GM19463 (cell line): ENCODE measurements around the gene PDE4D.

Experiments
- ATAC-seq: cut with Tn5 transposase; IDR thresholded peaks from one replicate; pipeline ENCODE4 v1.9.1; 2021; ENCODE audit warnings: mild to moderate bottlenecking, moderate library complexity; ENCODE audit not compliant: unreplicated experiment

Gene PDE4D

DNA sequence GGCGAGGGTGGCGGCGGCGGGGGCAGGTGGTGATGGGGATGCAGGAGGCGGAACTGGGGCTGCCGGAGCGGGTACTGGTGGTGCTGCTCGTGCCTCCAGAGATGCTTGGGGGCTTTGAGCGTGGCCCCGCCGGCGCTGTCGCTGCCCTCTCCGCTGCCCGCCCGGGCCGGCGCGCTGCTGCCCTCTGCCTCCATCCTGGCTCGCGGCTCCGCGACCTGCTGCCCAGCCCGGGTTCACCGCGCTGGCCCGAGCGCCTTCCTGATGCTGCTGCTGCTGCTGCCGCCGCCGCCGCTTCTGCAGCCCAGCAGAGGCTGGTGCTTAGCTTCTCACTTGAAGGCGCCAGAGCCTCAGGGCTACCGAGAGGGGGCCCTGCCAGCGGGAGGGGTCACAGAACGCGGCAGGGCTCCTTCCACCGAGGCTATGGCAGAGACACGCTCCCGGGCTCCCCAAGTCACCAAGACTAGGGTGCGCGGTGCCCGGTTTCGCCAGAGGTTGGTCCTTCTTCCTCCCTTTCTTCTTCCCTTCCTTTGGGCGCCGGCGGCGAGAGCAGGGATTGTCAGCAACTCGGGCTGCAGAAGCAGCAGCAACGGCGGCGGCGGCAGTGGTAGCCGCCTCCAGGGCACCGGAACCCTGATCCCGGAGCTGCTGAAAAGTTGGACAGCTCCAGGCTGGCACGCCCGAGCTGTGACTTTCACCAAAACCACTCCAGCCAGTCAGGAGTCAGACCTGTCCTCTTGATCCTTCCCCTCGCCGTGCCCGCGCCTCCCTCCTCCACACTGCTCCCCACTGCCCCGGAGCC is at the start of gene PDE4D:
Gene PDE4D, minus strand, starts transcription at position 298 of the 799 bp plus-strand sequence.
- ATAC-seq, result peak; percentile 56

- ATAC-seq, result no peak
Observed at GRCh38 chr5:59937633-59938032, 44.1 kb upstream of the PDE4D start.

GRCh38 chr5:59923465-59923864 is 29.9 kb upstream of the PDE4D start:
- ATAC-seq, result no peak

DNA sequence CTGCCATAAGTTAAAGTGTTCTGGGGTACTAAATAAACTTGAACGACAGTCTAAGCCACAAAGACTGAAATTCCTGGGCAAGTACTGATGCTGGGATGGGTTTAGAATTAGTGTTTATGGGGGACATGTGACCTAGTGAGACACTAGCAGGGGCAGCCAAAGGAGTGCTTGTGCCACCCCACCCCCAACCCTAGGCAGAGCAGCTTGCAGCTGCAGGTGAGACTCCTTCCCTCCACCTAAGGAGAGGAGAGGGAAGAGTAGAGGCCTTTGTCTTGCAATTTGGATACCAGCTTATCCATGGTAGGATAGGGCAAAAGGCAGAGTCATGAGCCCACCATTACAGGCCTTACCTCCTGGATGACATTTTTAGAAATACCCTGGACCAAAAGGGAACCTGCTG is 28.7 kb upstream of the PDE4D start:
- no peak for ATAC-seq

DNA sequence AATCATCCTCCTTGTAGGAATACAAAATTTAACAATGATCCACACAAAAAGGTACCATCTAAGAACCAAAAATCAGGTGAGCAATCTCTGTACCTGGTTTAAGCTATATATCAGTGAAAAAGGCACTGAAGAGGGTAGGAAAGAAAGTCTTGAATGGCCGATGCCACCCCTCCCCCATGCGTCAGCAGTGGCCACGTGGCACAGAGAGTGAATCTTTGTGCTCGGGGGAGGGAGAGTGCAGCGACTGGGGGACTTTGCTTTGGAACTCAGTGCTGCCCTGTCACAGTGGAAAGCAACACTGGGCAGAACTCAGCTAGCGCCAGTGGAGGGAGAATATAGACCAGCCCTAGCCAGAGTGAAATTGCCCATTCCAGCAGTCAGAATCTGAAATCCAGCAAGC is 28.3 kb upstream of the PDE4D start:
- no peak for ATAC-seq

- ATAC-seq, result no peak
Observed at GRCh38 chr5:59919484-59919883, 26.0 kb upstream of the PDE4D start.

DNA sequence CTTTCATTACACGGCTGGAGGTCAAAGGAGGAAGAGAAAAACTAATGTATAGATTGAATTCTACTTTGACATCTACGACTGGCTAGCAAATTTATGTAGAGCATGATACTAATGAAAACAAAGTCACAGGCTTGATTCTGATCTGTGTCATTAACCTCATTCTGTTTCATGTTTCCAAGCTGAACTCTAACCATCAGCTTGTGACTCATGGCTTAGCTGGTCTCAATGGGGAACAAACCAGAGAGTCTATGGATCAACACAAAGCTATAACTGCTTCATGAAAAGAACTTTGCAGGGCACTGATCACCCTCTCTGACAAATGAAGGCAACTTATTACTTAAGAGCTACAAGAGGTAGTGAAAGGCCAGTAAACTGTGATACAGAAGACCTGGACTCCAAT is 23.6 kb upstream of the PDE4D start:
- ATAC-seq, result no peak

GRCh38 chr5:59905188-59905587 is 11.7 kb upstream of the PDE4D start:
- no peak for ATAC-seq

- ATAC-seq, result no peak
Observed at GRCh38 chr5:59897075-59897474, 3.5 kb upstream of the PDE4D start.

GRCh38 chr5:59891962-59892643 is 1.4 kb downstream of the PDE4D start:
- ATAC-seq, result no peak

DNA sequence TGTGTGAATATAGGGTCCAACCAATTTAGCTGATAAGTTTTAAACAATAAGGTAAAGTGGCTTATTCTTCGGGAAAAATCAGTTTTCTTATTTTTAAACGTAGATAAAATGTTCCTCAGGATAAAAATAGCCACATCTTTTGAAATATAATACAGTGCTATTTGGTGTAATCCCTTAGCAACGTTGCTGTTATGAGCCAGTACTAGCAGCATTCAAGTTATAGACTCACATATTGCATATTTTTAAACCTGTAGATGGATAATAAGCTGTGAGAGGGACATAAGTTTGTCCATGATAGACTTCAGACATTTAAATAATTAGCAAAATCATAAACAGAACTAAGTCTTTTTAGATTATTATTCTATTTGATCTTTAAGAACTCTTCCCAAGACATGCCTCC is 6.3 kb downstream of the PDE4D start:
- no peak for ATAC-seq

GRCh38 chr5:59874675-59875074 is 18.9 kb downstream of the PDE4D start:
- ATAC-seq, result no peak

- no peak for ATAC-seq
Observed at GRCh38 chr5:59873113-59873512, 20.4 kb downstream of the PDE4D start.

- no peak for ATAC-seq
Observed at GRCh38 chr5:59866661-59867060, 26.9 kb downstream of the PDE4D start.

DNA sequence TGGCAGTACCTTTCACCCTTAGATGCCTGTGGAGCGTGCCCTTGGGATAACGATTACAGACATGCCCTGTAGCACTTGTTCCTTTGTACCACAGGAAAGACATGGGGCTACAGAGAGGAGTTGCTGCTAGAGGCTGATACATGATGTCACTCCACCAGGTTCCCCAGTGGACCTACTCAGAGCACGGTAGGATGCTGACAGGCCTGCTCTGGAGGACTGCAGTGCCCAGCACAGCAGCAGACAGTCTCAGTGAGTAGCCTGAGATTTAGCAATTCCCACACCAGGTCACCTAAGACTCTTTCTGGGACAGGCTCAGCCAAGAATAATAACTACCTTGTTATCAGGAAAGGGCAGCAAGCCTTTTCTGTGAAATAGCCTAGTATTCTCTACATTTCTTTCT is 28.8 kb downstream of the PDE4D start:
- ATAC-seq, result no peak

DNA sequence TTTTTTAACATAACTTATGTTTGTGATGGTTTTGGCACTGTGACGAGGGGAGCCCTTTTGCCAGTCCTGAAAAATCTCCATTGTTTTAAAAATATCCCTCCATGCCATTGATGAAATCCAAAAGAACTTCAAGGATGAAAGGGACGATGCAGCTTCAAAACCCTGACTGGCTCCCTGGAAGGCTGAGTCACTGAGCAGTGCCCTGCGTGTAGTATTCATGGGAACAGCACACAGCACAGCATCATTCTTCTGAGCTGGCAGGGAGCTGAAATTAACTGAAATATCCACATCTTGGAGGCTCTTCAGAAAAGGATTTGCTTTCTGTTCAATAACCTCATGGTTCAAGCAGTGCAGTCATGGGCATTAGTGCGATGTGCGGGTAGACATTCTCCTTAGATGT is 29.7 kb downstream of the PDE4D start:
- ATAC-seq, result no peak

DNA sequence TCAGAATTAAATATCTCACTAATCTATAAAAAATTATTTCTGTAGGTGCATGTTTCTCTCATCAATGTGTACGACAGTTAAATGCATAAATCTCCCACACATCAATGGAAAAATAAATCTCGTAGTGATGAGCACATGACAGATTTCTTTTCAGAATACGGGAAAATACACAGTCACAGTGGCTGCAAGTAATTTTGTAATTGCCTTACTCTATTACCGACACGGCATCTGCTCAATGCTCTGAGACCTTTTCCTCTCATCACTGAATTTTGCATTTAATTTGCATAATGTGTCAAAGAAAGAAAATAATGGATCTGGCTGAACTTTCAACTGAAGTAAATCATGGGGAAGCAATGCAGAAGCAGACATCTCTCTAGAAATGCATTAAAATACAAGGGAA is 37.2 kb downstream of the PDE4D start:
- no peak for ATAC-seq

- ATAC-seq, result no peak
Observed at GRCh38 chr5:59850766-59851165, 42.8 kb downstream of the PDE4D start.

- no peak for ATAC-seq
Observed at GRCh38 chr5:59847586-59847985, 45.9 kb downstream of the PDE4D start.

- no peak for ATAC-seq
Observed at GRCh38 chr5:59845730-59846129, 47.8 kb downstream of the PDE4D start.

DNA sequence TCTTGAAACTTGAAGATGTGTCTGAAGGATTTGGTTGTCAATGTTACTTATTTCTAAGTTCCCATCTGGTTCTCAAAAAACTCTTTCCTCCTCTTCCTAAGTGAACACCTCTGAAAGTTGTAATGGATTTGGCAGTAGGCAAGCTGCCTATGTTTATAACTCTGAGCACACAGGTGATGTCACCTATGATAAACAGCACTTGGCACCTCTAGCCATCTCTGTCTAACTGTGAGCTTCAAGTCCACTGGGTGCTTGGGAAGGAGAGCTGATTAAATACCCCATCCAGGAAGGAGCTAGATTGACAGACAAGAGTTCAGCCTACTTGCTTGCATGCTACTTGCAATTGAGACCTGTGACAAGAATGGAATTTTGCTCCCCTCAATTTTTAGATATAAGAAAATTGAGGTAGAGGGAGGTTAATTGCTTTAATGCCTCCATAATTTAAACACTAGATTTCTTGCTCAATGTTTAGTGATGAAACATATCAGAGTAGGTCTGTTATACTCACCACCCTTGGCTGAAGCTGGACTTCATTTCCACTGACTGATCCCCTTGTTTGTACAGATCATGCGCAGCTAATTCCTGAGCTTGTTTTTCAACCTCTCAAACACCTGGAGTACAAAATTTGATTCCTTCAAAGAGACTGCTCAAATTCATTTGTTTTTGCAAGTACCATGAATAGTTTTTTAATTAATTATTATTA is 49.9 kb downstream of the PDE4D start:
- no peak for ATAC-seq

GRCh38 chr5:59842999-59843398 is 50.5 kb downstream of the PDE4D start:
- no peak for ATAC-seq
